ENCODE results near the gene PTPRCAP.

GRCh38 chr11:67405196-67405567 lies 32.3 kb downstream of the PTPRCAP start:
- TF ChIP-seq CTCF (IDR thresholded peaks at IDR 0.05) (no peak), POLR2AphosphoS5 (IDR thresholded peaks at IDR 0.05) (no peak), POLR2A (IDR thresholded peaks at IDR 0.05) (no peak), EP300 (IDR thresholded peaks at IDR 0.05) (no peak)
